ENCODE measurements around the gene EPHB2.

EPHB2 gene

DNA sequence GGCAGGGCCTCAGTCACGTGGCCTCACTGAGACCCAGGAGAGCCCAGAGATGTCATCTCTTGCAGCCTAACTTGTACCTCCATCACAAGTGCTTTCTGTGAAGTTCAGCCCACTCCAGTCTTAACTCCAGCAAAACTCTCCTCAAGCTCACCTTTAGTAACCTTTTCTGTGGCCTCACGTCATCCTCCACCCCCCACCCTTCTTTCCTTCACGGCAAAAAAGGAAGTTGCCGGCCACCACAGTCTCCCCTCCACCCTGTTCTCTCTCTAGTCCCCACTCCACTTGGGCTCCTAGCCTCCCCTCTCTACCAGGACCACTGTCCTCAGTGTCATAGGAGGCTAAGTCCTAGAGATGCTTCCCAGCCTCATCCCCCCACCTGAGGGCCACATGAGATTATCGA lies 155.1 kb downstream of the EPHB2 start:
- DNase-seq: no peak

DNA sequence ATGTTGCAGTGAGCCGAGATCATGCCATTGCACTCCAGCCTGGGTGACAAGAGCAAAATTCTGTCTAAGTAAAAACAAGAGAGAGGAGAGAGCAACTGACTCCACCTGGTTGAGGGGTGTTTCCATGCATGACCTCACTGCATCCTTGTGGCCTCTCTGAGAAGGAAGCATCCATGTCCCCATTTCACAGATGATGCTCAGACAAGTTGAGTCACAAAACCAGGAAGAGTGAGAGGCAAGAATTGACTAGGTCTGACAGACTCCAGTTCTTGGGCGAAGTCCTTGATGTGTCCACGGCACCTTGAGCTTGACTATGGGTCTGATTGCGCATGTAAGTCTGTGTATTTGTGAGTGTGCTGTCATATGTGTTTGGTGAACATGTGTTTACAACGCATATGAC lies 156.2 kb downstream of the EPHB2 start:
- no peak for DNase-seq

DNA sequence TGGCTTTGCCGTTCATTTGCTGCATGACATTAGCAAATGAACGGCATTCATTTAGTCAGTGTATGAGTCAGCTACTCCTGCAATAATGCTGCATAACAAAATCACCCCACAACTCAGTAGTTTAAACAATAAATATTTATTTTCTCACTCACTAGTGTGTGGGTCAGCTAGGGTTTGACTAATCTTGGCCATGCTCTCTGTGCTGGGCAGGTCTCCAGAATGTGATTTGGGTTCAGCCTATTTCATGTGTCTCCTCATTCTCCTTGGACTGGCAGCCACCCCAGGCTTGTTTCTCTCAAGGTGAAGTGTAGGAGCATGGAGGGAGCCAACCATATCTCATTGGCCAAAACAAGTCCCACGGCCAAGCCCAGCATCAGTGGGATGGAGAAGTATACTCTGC lies 157.7 kb downstream of the EPHB2 start:
- no peak for DNase-seq

DNA sequence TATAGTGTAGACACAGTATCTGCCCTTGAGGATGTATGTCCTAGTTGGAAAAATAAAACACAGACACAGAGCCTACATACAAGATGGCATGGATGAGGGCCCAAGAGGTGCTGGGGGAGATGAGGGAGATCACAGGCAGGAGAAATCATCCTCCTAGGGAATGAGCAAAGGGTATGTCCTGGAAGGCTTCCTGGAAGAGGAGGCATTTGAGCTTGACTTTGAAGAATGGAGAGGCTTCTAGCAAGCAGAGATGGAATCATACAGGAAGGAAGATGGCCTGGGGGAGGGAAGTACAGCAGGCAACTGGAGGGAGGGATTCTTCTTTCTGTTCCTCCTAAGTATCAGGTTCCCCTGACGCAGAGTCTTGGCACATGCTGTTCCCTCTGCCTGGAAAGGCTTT lies 158.7 kb downstream of the EPHB2 start:
- no peak for DNase-seq

- DNase-seq: no peak
Observed at GRCh38 chr1:22870201-22870871, 159.7 kb downstream of the EPHB2 start.

GRCh38 chr1:22872981-22873664 lies 162.5 kb downstream of the EPHB2 start:
- DNase-seq: no peak

DNA sequence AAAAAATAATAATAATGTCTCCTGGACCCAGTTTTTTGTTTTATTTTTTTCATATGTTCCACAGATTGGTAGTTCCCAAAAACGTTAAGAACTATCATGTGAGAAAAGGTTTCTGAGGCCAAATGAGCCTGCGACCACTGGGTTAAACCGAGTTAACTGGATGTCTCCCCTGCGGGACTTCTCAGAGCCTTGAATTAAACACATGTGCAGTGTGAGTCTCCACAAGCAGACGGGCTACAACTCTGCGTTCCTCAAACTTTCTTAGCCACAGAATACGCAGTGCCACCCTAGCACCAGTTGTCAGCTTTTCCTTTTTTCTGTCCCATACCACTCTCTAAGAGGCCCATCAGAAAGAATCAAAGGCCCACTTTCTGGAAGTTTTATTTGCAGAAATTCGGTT lies 164.1 kb downstream of the EPHB2 start:
- no peak for DNase-seq

DNA sequence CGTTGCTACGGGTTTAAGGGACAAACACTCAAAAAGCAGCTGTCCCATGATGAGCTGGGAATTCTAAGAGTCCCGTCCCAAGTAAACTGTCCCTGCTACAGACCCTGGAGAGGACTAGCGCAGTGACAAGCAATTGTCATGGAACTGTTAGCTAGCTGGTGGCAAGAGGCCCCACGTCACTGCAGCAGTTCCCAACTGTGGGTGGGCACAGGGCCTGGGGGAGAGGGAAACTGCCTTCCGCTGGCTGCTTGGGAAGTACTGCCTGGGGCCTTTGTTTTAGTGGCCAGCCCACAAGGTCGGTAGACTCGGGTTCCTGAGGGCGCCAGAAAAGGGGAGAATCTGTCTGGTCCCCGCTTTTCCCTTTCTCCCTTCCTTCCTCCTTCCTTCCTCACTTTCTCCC lies 164.6 kb downstream of the EPHB2 start:
- no peak for DNase-seq

GRCh38 chr1:22875841-22876240 lies 165.2 kb downstream of the EPHB2 start:
- no peak for DNase-seq

- DNase-seq: no peak
Observed at GRCh38 chr1:22876359-22877111, 165.9 kb downstream of the EPHB2 start.

GRCh38 chr1:22877112-22877915 lies 166.7 kb downstream of the EPHB2 start:
- DNase-seq: no peak

DNA sequence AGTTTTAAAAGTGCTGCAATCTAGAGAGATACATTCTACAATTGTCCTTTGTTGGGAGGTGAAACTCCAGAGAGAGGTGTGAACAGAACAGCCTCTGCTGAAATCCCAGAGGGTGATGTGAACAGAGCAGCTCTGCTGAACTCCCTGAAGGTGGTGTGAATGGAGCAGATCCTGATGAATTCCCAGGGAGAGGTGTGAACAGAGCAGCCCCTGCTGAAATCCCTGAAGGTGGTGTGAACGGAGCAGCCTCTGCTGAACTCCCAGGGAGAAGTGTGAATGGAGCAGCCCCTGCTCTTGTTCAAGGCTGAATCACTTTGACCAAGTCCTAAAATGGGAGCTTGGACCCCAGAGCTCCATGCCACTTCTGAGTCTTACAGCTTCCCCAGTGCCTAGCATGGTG lies 167.3 kb downstream of the EPHB2 start:
- DNase-seq: no peak

DNA sequence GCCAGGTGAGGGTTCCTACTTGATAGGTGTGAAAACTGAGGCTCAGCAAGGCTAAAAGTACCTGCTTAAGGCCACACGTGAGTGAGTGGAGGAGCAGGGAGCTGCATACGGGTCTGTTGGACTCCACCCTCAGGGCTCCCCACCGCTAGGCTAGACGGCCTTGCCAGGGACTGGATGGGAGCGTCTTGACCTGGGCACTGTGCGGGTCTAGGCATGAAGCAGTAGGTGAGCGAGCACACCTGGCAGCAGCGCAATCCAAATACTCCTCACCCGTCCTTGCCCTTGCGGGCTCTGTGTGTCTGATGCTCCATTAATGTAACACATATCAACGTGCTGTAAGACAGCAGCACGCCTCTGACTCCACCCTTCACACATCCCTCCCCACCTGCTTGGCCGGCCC lies 168.0 kb downstream of the EPHB2 start:
- DNase-seq: no peak

GRCh38 chr1:22879445-22879844 lies 168.8 kb downstream of the EPHB2 start:
- DNase-seq: no peak

GRCh38 chr1:22880174-22880601 lies 169.5 kb downstream of the EPHB2 start:
- DNase-seq: no peak

GRCh38 chr1:22883406-22883805 lies 172.8 kb downstream of the EPHB2 start:
- DNase-seq: no peak

DNA sequence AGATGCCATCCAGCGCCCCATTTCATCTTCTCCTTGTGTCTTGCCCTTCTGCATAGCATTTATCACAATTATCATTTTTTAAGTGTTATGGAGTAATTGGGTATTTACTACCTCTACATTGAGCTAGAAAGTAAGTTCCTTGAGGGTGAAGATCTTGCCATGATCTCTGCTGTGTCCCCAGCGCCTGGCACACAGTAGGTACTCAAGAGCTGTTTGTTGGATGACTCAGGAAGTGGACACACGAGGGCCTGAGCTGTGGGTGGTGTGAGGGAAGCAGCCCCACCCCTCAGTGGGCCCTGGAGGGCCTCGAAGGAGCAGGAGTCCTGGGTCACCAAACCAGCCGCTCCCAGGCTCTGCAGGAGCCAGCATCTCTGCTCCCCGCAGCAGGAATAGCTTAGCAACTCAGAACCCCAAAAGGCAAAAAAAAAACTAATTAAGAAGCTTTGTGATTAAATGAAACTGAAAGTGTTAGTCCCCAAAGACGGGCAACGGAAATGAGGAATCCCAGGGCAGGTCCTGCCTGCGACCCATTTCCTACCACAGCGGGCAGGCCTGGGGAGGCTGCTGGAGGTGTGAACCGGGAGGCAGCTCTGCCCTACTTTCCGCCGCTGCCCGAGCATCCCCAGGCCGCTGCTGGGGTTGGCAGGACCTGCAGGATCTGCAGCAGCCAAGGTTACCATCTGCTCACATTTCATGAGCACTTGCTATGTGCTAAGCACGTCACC lies 174.3 kb downstream of the EPHB2 start:
- no peak for DNase-seq

DNA sequence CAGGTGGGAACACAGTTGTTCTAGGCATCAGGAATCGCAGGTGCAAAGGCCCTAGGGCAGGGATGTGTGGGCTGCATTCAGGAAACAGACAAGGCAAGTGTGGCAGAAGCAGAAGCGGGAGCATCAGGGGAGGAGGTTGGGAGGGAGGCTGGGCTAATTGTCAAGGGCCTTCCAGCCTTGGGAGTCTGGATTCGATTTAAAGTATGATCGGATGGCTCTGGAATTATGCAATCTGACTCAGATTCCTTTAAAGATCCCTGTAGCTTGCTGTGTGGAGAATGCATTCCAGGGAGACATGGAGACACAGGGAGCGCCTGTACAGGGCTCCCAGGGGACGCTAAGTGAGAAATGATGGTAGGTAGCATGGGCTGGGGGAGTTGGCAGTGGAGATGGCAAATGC lies 175.6 kb downstream of the EPHB2 start:
- no peak for DNase-seq

DNA sequence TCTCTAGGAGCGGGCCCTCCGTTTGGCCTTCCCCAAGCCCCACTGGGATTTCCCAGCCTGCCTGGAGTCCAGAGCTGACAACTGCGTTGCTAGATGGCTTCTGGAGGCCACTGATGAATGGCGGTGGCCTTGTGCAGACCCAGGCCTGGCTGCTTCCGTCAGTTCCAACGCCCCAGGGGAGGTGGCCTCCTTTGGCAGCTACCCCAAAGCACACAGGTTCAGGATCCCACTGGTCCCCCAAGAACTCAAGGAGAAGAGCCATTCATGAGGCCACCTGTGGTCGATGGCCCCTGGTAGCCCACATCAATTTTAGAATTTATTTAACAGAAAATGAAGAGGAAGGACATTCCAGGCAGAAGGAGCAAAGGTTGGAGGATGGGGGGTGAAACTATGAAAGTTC lies 176.9 kb downstream of the EPHB2 start:
- DNase-seq: no peak

DNA sequence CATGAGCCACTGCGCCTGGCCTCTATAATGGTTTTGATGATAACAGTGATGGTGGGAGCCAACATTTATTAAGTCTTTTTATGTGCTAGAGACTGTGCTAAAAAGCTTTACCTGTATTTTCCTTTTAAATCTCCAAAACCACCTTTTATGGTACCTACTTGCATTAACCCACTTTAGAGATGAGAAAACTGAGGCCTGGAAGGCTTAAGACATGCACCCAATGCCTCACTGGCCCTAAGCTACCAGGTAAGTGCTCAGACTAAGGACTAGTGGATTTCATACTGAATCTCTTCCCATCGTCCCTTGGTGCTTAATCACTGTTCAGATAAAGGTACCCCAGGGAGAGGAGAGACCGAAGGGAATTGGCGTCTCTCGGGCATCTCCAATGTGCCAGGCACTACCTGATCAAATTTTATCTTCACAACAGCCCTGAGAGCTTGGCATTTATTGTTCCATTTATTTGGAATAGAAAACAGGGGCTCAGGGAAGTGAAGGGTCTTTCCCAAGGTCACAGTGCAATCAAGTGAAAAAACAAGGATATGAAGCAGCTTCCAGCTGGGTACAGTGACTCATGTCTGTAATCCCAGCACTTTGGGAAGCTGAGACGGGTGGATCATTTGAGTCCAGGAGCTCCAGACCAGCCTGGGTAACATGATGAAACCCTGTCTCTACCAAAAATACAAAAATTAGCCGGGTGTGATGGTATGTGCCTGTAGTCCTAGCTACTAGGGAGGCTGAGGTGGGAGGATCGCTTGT lies 177.9 kb downstream of the EPHB2 start:
- no peak for DNase-seq

- no peak for DNase-seq
Observed at GRCh38 chr1:22889213-22889827, 178.7 kb downstream of the EPHB2 start.
